Osteocyte (in vitro differentiated cells): ENCODE measurements around the gene TMEM120B. TPM values are rescaled to one million over a fixed set of nuclear protein-coding genes. Genes with fewer than 3 reads are reported as not detected.

ENCODE experiments used
- DNase-seq: peaks from one replicate; pipeline ENCODE4 v3.0.0; 2021; ENCODE audit warnings: mixed read lengths; ENCODE audit not compliant: unreplicated experiment; ENCODE audit errors: extremely low spot score
- H3K27ac Mint-ChIP-seq: one replicate; pipeline ENCODE4 v1.8.0; 2021; ENCODE audit warnings: mild to moderate bottlenecking, mixed read lengths; ENCODE audit not compliant: unreplicated experiment
- H3K27me3 Mint-ChIP-seq: one replicate; pipeline ENCODE4 v1.8.0; 2021; ENCODE audit warnings: mixed read lengths; ENCODE audit not compliant: unreplicated experiment
- H3K36me3 Mint-ChIP-seq: one replicate; pipeline ENCODE4 v1.8.0; 2021; ENCODE audit warnings: mixed read lengths; ENCODE audit not compliant: unreplicated experiment
- H3K4me1 Mint-ChIP-seq: one replicate; pipeline ENCODE4 v1.8.0; 2021; ENCODE audit warnings: mixed read lengths; ENCODE audit not compliant: unreplicated experiment
- H3K4me3 Mint-ChIP-seq: one replicate; pipeline ENCODE4 v1.8.0; 2021; ENCODE audit warnings: mild to moderate bottlenecking, moderate library complexity, mixed read lengths; ENCODE audit not compliant: unreplicated experiment
- H3K9me3 Mint-ChIP-seq: one replicate; pipeline ENCODE4 v1.8.0; 2021; ENCODE audit warnings: mixed read lengths; ENCODE audit not compliant: unreplicated experiment
- CTCF ChIP-seq: fragments of 200-600 bp; sonication (generic); IDR thresholded peaks from 2 replicates; pipeline ENCODE4 v1.5.0; 2021; ENCODE audit warnings: antibody characterized with exemption, mild to moderate bottlenecking, moderate library complexity
- total RNA-seq: library from RNA; stranded (reverse); gene quantifications from 2 replicates; pipeline ENCODE4 v1.2.1, GENCODE V29; 2021

The TMEM120B gene
- total RNA-seq, 1 donor from 2014 or later, result 13.2 TPM

DNA sequence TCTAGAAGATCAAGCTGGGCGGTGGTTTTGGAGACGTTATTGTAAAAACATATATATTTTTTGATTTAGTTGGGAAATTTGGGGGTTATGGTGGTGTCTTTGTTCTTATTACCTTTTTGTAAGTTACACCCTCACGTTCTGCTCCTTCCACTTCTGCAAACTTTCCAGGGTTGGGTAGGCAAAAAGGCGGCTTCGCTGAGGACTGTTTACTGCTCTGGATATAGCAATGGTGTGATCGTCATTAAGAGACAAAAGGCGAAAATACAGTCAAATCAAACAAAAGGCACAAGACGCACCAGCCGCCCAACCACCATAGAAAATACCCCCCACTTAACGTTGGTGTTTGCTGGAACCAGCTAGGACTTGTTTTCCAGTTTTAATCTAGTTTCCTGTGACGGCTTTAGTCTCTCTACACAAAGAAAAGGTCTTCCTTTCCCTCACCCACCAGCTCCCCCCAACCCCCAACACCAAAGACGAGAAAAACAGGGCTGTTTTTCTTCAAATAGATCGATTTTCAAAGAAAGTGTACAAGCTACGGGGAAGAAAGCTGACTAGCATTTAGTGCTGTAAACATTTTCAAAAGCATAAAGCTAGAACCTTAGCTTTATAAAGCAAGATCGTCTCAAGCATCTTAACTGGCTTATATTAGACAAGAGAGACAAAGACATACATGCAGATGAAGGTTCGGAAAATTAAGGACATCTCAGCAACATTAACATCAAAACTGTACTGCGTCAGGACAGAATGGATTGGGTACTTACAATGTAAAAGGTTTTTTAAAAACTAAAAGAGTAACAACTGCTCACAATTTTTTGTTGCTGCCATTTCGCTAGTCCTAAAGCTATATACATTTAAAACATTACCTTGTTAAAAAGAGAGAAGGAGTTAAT, 89.3 kb downstream of the TMEM120B start:
- DNase-seq, result no peak
- Mint-ChIP-seq H3K4me3 (peak overlapping the region; percentile 84), H3K27ac (peak overlapping the region; percentile 100), H3K36me3 (peaks cover 15% of the 10 kb centered on the region), H3K27me3 (no peaks in the 10 kb centered on the region), H3K9me3 (no peaks in the 10 kb centered on the region), H3K4me1 (peaks cover 45% of the 10 kb centered on the region)
- no peak for TF ChIP-seq CTCF

DNA sequence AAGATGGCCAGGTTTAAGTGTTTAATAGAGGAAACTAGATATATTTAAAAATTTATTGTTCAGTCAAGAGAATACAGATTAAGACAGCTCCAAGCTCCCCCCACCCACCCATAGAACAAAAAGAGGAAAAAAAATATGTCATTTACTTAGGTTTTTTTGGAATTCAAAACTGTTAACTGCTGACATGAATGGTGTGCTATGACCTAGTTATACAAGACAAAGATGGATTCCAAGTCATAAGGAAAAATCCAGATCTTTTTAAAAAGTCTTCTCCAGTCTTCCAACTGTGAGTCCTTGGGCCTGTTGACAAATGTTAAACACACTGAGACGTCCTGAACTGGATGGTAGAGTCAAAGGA, 89.9 kb downstream of the TMEM120B start:
- no peak for TF ChIP-seq CTCF
- Mint-ChIP-seq H3K9me3 (no peaks in the 10 kb centered on the region), H3K27me3 (no peaks in the 10 kb centered on the region), H3K27ac (peak overlapping the region; percentile 100), H3K4me3 (peak overlapping the region; percentile 84), H3K36me3 (peaks cover 15% of the 10 kb centered on the region), H3K4me1 (peaks cover 43% of the 10 kb centered on the region)
- no peak for DNase-seq

DNA sequence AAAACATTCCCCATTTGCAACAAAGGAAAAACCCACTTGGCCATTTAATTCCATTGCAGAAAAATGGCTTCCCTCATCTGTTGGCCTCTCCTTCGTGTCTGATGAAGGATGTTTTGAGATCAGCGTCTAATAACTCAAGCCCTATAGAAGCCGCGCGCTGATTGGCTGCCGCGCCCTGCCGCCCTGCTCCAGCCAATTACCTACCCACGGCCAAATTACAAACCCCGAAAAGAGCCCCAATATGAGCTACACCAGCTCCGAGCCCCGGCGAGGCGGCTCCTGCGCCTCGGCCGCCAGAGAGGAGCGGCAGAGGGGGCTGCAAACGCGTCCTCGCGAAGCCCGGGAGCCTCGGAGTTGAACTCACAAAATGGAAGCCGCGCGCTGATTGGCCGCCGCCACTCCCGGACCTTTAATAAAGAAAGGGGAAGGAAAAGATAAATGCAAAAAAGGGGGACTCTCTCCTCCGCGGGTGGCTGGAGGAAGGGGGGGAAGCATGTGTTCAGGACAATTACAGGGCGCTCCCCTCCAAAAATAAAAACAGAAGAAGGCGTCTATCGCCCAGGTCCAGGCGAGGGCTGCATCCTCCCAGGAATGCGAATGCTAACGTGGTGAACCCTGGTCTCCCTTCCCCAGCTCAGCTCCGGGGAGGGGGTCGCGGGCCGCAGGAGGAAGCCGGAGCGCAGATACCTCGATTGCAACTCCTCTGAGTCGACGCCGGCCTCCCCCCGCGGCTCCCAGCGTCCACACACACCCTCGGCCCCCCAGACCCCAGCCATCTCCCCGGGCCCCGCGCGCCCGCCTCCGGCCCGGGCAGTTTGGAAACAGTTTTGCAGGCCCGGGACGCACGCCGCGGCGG, 90.5 kb downstream of the TMEM120B start:
- no peak for TF ChIP-seq CTCF
- peak; percentile 96 for DNase-seq
- Mint-ChIP-seq H3K4me3 (peak overlapping the region; percentile 84), H3K27ac (peak overlapping the region; percentile 100), H3K9me3 (no peaks in the 10 kb centered on the region), H3K4me1 (peaks cover 38% of the 10 kb centered on the region), H3K36me3 (peaks cover 15% of the 10 kb centered on the region), H3K27me3 (no peaks in the 10 kb centered on the region)

DNA sequence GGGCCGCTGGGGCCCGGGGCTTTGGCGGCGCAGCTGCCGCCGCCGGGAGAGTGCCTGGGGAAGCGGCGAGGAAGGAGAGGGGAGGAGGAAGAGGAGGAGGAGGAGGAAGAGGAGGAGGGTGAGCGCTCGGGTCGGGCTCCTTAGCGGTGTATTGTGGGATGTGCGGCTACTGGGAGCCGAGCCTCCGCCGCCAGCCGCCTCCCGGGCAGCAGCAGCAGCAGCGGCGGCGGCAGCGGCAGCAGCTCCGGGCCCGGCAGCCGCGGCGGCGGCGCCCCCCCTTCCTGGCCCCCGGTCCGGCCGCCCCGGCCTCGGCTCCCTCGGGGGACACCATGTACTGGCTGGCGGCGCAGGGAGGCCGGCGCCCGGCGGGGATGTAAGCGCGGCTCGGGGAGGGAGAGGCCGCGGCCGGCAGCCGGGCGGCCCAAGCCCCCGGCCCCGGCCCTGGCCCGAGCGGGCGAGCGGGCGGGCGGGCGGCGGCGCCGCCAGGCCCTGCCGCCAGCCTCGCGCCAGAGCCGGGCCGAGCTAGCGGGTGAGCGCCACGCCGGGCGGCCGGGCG, 91.4 kb downstream of the TMEM120B start, which contains the start of gene SETD1B:
SETD1B (plus strand) TSS at position 149 of the 556 bp plus-strand sequence. CDS start 729 bp downstream, outside the sequence.
- peaks cover 29% of the 10 kb centered on the region for H3K4me1 Mint-ChIP-seq
- H3K27ac Mint-ChIP-seq, result peak within 1 kb of the TSS; percentile 100
- TF ChIP-seq CTCF, result no peak
- H3K27me3 Mint-ChIP-seq, result no peaks in the 10 kb centered on the region
- H3K9me3 Mint-ChIP-seq, result no peaks in the 10 kb centered on the region
- peak within 1 kb of the TSS; percentile 95 for H3K4me3 Mint-ChIP-seq
- peaks cover 14% of the 10 kb centered on the region for H3K36me3 Mint-ChIP-seq
- DNase-seq, result no peak
